Activated B cell treated with CpG ODN at 0.5 μM for 24 hours (primary cell): Measurements from ENCODE around the gene MALRD1. TPM values are rescaled to one million over a fixed set of nuclear protein-coding genes. Genes with fewer than 3 reads are reported as not detected.

Experiments
- ATAC-seq: fragments of 200-7000 bp; cut with Tn5 transposase; one replicate; pipeline ENCODE4 v1.10.0; 2021; ENCODE audit warnings: low read depth, mild to moderate bottlenecking, moderate library complexity
- CTCF ChIA-PET: fragments of 350-600 bp; sonication (Branson Sonifier 250); formaldehyde crosslinking; loops from one replicate; lab custom pipeline; 2021; ENCODE audit warnings: antibody characterized with exemption; lab: Charles Lee
- POLR2A ChIA-PET: fragments of 350-600 bp; sonication (Branson Sonifier 250); formaldehyde crosslinking; loops from one replicate; lab custom pipeline; 2021; ENCODE audit warnings: antibody characterized with exemption; lab: Charles Lee
- DNase-seq: peaks from one replicate; pipeline ENCODE4 v3.0.0; 2022
- H3K27ac Mint-ChIP-seq: one replicate; pipeline ENCODE4 v1.8.0; 2020; ENCODE audit warnings: mixed read lengths
- H3K27me3 Mint-ChIP-seq: one replicate; pipeline ENCODE4 v1.8.0; 2021; ENCODE audit warnings: mixed read lengths
- H3K36me3 Mint-ChIP-seq: one replicate; pipeline ENCODE4 v1.8.0; 2021; ENCODE audit warnings: low read depth, mixed read lengths
- H3K4me1 Mint-ChIP-seq: one replicate; pipeline ENCODE4 v1.8.0; 2021; ENCODE audit warnings: mixed read lengths
- H3K4me3 Mint-ChIP-seq: one replicate; pipeline ENCODE4 v1.8.0; 2020; ENCODE audit warnings: mild to moderate bottlenecking, mixed read lengths
- H3K9me3 Mint-ChIP-seq: one replicate; pipeline ENCODE4 v1.8.0; 2020; ENCODE audit warnings: mixed read lengths
- CTCF ChIP-seq: fragments of 200-600 bp; IDR thresholded peaks from one replicate; pipeline ENCODE4 v1.8.0; 2022; ENCODE audit warnings: antibody characterized with exemption, mild to moderate bottlenecking
- intact Hi-C: fragments of 100-400 bp; cut with micrococcal nuclease; formaldehyde crosslinking; loops from one replicate; pipeline ENCODE4 v1.15.1; 2024
- total RNA-seq: library from RNA; stranded (reverse); gene quantifications from 2 replicates; pipeline ENCODE4 v1.2.3, GENCODE V29; 2022

MALRD1 gene
- total RNA-seq, 1 donor from 2014 or later: not detected

GRCh38 chr10:19728376-19728775 lies 679.8 kb downstream of the MALRD1 start:
- Mint-ChIP-seq H3K27ac (no peak overlapping the region), H3K9me3 (peaks cover 3% of the 10 kb centered on the region), H3K36me3 (no peaks in the 10 kb centered on the region), H3K4me1 (no peaks in the 10 kb centered on the region), H3K27me3 (no peaks in the 10 kb centered on the region), H3K4me3 (no peak overlapping the region)
- no peak for DNase-seq
- no peak for TF ChIP-seq CTCF
- POLR2A ChIA-PET: no interaction called here
- no peak for ATAC-seq
- CTCF ChIA-PET: no interaction called here
- intact Hi-C loops: no loop called here

GRCh38 chr10:19728964-19729363 lies 680.4 kb downstream of the MALRD1 start:
- no peak overlapping the region for H3K4me3 Mint-ChIP-seq
- DNase-seq (no peak), ATAC-seq (no peak)
- TF ChIP-seq CTCF: no peak
- H3K27me3 Mint-ChIP-seq: no peaks in the 10 kb centered on the region
- no peak overlapping the region for H3K27ac Mint-ChIP-seq
- POLR2A ChIA-PET: no interaction called here
- CTCF ChIA-PET: no interaction called here
- H3K9me3 Mint-ChIP-seq: peaks cover 3% of the 10 kb centered on the region
- H3K36me3 Mint-ChIP-seq: no peaks in the 10 kb centered on the region
- intact Hi-C loops: no loop called here
- no peaks in the 10 kb centered on the region for H3K4me1 Mint-ChIP-seq

DNA sequence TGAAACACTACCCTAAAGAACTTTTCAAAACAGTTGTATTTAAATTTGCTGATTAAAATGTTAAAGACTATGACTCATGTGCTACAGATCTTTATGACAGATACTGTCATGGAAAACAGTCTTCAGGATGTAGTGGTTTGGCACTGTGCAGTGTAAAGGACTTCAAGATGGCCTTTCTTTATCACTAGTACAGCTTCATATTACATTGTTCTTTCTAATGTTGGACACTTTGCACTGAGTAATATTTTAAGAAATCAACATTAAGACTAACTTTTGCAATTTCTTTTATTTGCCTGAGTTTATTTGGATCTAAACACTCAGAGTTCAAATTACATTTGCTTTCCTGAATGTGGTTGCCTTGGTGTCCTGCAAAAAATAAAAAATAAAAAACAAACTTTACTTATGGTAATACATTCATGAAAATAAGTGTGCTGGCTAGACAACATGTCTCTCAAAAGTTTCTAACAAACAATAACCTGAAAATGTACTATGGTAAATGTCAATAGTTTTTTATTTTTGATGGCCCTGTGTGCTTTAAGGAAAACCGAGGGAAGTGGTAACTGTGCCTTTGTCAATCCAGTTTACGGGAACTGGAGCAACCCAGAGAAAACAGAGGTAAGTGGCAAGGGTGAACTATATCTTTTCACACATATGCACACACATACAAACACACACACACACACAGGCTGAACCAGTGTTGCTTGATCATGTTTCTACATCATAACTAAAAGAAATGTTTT lies 681.7 kb downstream of the MALRD1 start:
- ATAC-seq (no peak), DNase-seq (no peak)
- H3K9me3 Mint-ChIP-seq: peaks cover 3% of the 10 kb centered on the region
- no peak overlapping the region for H3K27ac Mint-ChIP-seq
- TF ChIP-seq CTCF: no peak
- no peaks in the 10 kb centered on the region for H3K36me3 Mint-ChIP-seq
- CTCF ChIA-PET: no interaction called here
- intact Hi-C loops: no loop called here
- no peaks in the 10 kb centered on the region for H3K27me3 Mint-ChIP-seq
- H3K4me3 Mint-ChIP-seq: no peak overlapping the region
- POLR2A ChIA-PET: no interaction called here
- H3K4me1 Mint-ChIP-seq: no peaks in the 10 kb centered on the region

- TF ChIP-seq CTCF: no peak
- H3K9me3 Mint-ChIP-seq: peaks cover 3% of the 10 kb centered on the region
- no peaks in the 10 kb centered on the region for H3K4me1 Mint-ChIP-seq
- intact Hi-C loops: no loop called here
- ATAC-seq (no peak), DNase-seq (no peak)
- H3K27me3 Mint-ChIP-seq: no peaks in the 10 kb centered on the region
- no peaks in the 10 kb centered on the region for H3K36me3 Mint-ChIP-seq
- ChIA-PET CTCF (no interaction called here), POLR2A (no interaction called here)
- no peak overlapping the region for H3K27ac Mint-ChIP-seq
- no peak overlapping the region for H3K4me3 Mint-ChIP-seq
Measured at GRCh38 chr10:19730907-19731217, 682.3 kb downstream of the MALRD1 start.

DNA sequence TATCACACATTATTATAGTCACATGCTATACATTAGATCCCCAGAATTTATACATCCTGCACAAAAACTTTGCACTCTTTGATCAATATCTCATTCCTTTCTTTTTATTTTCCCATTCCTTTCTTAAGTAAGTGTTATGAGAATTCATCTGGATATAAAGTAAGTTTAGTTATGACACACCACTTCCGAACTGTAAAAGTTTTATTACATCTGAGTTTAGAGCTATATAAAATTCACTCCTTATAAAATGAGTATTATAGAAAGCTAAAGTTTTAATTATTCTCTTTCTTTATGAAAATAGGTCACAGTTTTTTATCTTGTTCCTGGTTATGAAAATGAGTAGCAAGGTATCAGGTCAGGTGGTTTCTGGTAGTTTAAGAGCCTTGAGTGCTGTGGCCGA lies 683.0 kb downstream of the MALRD1 start:
- H3K4me3 Mint-ChIP-seq: no peak overlapping the region
- no peak for ATAC-seq
- no peak for DNase-seq
- H3K27me3 Mint-ChIP-seq: no peaks in the 10 kb centered on the region
- peaks cover 6% of the 10 kb centered on the region for H3K9me3 Mint-ChIP-seq
- TF ChIP-seq CTCF: no peak
- intact Hi-C loops: no loop called here
- CTCF ChIA-PET: no interaction called here
- H3K4me1 Mint-ChIP-seq: no peaks in the 10 kb centered on the region
- POLR2A ChIA-PET: no interaction called here
- H3K36me3 Mint-ChIP-seq: no peaks in the 10 kb centered on the region
- H3K27ac Mint-ChIP-seq: no peak overlapping the region
